ENCODE measurements around the gene ELFN2.
"Not testable (repeated sequence)": the region's sequence is repeated elsewhere in the genome, so short reads cannot be mapped to it uniquely, and the experiment has no call there.

Gene ELFN2

GRCh38 chr22:37329238-37330140 lies 97.8 kb downstream of the ELFN2 start:
- ChIA-PET CTCF (interaction anchor here (0.6 to 1.5 kb wide), 2 partner anchors 13 to 102 kb away, joined by 4 read pairs; no protein-coding TSS in a partner anchor), POLR2A (no interaction called here)
- no peak for TF ChIP-seq HDGF (IDR thresholded peaks at IDR 0.05; ENCODE audit: borderline replicate concordance)
- TF ChIP-seq, protein P1, sequence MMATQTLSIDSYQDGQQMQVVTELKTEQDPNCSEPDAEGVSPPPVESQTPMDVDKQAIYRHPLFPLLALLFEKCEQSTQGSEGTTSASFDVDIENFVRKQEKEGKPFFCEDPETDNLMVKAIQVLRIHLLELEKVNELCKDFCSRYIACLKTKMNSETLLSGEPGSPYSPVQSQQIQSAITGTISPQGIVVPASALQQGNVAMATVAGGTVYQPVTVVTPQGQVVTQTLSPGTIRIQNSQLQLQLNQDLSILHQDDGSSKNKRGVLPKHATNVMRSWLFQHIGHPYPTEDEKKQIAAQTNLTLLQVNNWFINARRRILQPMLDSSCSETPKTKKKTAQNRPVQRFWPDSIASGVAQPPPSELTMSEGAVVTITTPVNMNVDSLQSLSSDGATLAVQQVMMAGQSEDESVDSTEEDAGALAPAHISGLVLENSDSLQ (IDR thresholded peaks at IDR 0.05): no peak
- TF ChIP-seq NFRKB (IDR thresholded peaks at IDR 0.05): no peak
- TF ChIP-seq CTBP1 (IDR thresholded peaks at IDR 0.05; ENCODE audit: borderline replicate concordance): no peak
- TF ChIP-seq BHLHE40 (IDR thresholded peaks at IDR 0.05; ENCODE audit: borderline replicate concordance): no peak
- TF ChIP-seq TARDBP (IDR thresholded peaks at IDR 0.05): no peak
- TF ChIP-seq SP1 (IDR thresholded peaks at IDR 0.05): no peak
- TF ChIP-seq FOXM1 (IDR thresholded peaks at IDR 0.05; ENCODE audit: borderline replicate concordance): no peak
- no peak for TF ChIP-seq SUZ12 (IDR thresholded peaks at IDR 0.05)
- no peak for TF ChIP-seq ZNF384 (IDR thresholded peaks at IDR 0.05)
- no peak for TF ChIP-seq ELF4 (IDR thresholded peaks at IDR 0.05)
- TF ChIP-seq LEF1 (IDR thresholded peaks at IDR 0.05; ENCODE audit: borderline replicate concordance): no peak
- no peak for TF ChIP-seq FOXA1 (IDR thresholded peaks at IDR 0.05)
- no peak for DNase-seq (ENCODE audit: extremely low spot score)

DNA sequence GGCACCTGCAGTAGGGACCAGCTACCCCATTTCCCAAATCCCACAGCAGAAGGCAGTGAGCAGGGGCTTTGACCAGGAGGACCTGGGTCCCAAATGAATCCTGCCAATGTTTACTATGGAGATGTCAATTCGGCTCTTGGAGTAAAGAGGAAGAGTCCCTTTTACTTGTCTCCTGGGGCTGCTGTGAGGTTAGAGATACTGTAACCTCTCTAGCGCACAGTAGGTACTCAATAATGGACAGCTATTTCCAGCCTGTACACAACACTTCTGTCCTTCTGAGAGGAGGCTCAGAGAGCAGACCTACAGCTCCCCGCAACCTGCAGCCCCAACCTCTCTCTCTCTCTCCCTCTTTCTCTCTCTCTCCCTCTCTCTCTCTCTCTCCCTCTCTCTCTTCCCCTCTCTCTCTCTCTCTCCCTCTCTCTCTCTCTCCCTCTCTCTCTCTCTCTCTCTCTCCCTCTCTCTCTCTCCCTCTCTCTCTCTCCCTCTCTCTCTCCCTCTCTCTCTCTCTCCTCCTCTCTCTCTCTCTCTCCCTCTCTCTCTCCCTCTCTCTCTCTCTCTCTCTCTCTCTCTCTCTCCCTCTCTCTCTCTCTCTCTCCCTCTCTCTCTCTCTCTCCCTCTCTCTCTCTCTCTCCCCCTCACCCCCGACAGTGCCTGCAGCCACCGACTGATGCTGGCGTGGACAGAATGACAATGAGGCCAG lies 98.6 kb downstream of the ELFN2 start:
- POLR2A ChIA-PET; DNase-seq (ENCODE audit: extremely low spot score): not testable (repeated sequence)
- CTCF ChIA-PET: interaction anchor here (1.1 kb wide), 1 partner anchor 12 kb away, joined by 3 read pairs; no protein-coding TSS in a partner anchor

- no peak for TF ChIP-seq LEF1 (IDR thresholded peaks at IDR 0.05; ENCODE audit: borderline replicate concordance)
- no peak for DNase-seq (ENCODE audit: extremely low spot score)
- ChIA-PET CTCF (interaction anchor here (1.1 kb wide), 1 partner anchor 11 kb away, joined by 3 read pairs; no protein-coding TSS in a partner anchor), POLR2A (no interaction called here)
Measured at GRCh38 chr22:37328017-37328416, 99.3 kb downstream of the ELFN2 start.

- no peak for DNase-seq (ENCODE audit: extremely low spot score)
- TF ChIP-seq SUZ12 (IDR thresholded peaks at IDR 0.05) (no peak), ZNF384 (IDR thresholded peaks at IDR 0.05) (no peak), LEF1 (IDR thresholded peaks at IDR 0.05; ENCODE audit: borderline replicate concordance) (no peak), FOXA1 (IDR thresholded peaks at IDR 0.05) (no peak), ELF4 (IDR thresholded peaks at IDR 0.05) (no peak), L3MBTL2 (conservative IDR thresholded peaks at IDR 0.05) (no peak), ARNT (IDR thresholded peaks at IDR 0.05) (no peak), NFRKB (IDR thresholded peaks at IDR 0.05) (no peak), FOXM1 (IDR thresholded peaks at IDR 0.05; ENCODE audit: borderline replicate concordance) (no peak), SP1 (IDR thresholded peaks at IDR 0.05) (no peak), FOXK2 (IDR thresholded peaks at IDR 0.05) (no peak), CTBP1 (IDR thresholded peaks at IDR 0.05; ENCODE audit: borderline replicate concordance) (no peak), TARDBP (IDR thresholded peaks at IDR 0.05) (no peak), BHLHE40 (IDR thresholded peaks at IDR 0.05; ENCODE audit: borderline replicate concordance) (no peak)
- POLR2A ChIA-PET: no interaction called here
- CTCF ChIA-PET: no interaction called here
Measured at GRCh38 chr22:37326726-37327125, 100.6 kb downstream of the ELFN2 start.

GRCh38 chr22:37325039-37325395 lies 102.3 kb downstream of the ELFN2 start:
- CTCF ChIA-PET: no interaction called here
- DNase-seq (ENCODE audit: extremely low spot score): no peak
- no peak for TF ChIP-seq CTBP1 (IDR thresholded peaks at IDR 0.05; ENCODE audit: borderline replicate concordance)
- no peak for TF ChIP-seq L3MBTL2 (conservative IDR thresholded peaks at IDR 0.05)
- no peak for TF ChIP-seq HDGF (IDR thresholded peaks at IDR 0.05; ENCODE audit: borderline replicate concordance)
- TF ChIP-seq ELF4 (IDR thresholded peaks at IDR 0.05): no peak
- no peak for TF ChIP-seq SP1 (IDR thresholded peaks at IDR 0.05)
- TF ChIP-seq FOXM1 (IDR thresholded peaks at IDR 0.05; ENCODE audit: borderline replicate concordance): no peak
- TF ChIP-seq BHLHE40 (IDR thresholded peaks at IDR 0.05; ENCODE audit: borderline replicate concordance): no peak
- no peak for TF ChIP-seq LEF1 (IDR thresholded peaks at IDR 0.05; ENCODE audit: borderline replicate concordance)
- TF ChIP-seq ZNF384 (IDR thresholded peaks at IDR 0.05): no peak
- no peak for TF ChIP-seq FOXK2 (IDR thresholded peaks at IDR 0.05)
- TF ChIP-seq TARDBP (IDR thresholded peaks at IDR 0.05): no peak
- TF ChIP-seq, protein P1 (IDR thresholded peaks at IDR 0.05): no peak
- no peak for TF ChIP-seq FOXA1 (IDR thresholded peaks at IDR 0.05)
- no peak for TF ChIP-seq SUZ12 (IDR thresholded peaks at IDR 0.05)
- TF ChIP-seq NFRKB (IDR thresholded peaks at IDR 0.05): no peak
- TF ChIP-seq ARNT (IDR thresholded peaks at IDR 0.05): no peak
- POLR2A ChIA-PET: no interaction called here

DNA sequence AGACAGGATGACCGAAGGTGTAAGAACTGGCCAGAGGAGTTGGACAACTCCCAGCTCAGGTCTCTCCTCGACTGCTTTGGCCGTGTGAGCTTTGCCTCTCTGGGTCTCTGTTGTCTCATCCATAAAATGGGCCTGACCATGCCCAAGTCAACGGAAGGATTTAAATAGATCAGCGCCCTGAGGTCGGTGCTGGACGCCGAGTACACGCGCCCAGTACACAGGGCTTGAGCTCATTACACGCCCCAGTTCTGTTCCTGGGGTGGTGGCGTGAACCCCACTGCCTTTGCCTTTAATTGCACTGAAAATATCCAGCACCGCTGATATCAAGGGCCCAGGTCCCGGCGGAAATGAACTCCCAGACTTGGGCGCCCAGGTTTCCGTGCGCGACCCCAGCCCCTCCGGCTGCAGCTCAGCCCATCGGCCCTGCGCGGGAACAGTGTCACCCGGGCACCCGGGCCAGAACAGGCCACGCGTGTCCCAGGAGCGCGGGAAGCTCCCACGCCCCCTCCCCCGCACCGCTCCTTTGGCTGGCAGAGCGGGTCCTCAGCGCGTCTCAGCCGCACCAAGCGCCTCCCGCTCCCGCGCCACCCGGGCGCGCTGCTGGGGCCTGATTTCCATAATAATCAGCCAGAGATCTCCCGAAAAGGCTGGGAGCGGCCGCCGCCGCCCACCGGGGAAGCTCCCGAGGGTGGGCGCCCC lies 102.8 kb downstream of the ELFN2 start:
- no peak for TF ChIP-seq FOXK2 (IDR thresholded peaks at IDR 0.05)
- no peak for TF ChIP-seq LEF1 (IDR thresholded peaks at IDR 0.05; ENCODE audit: borderline replicate concordance)
- no peak for TF ChIP-seq HDGF (IDR thresholded peaks at IDR 0.05; ENCODE audit: borderline replicate concordance)
- TF ChIP-seq NFRKB (IDR thresholded peaks at IDR 0.05): no peak
- TF ChIP-seq, protein P1 (IDR thresholded peaks at IDR 0.05): no peak
- no peak for TF ChIP-seq L3MBTL2 (conservative IDR thresholded peaks at IDR 0.05)
- TF ChIP-seq ARNT (IDR thresholded peaks at IDR 0.05): no peak
- no peak for TF ChIP-seq SP1 (IDR thresholded peaks at IDR 0.05)
- TF ChIP-seq BHLHE40 (IDR thresholded peaks at IDR 0.05; ENCODE audit: borderline replicate concordance): no peak
- TF ChIP-seq FOXM1 (IDR thresholded peaks at IDR 0.05; ENCODE audit: borderline replicate concordance): no peak
- no peak for TF ChIP-seq ZNF384 (IDR thresholded peaks at IDR 0.05)
- no peak for TF ChIP-seq TARDBP (IDR thresholded peaks at IDR 0.05)
- no peak for TF ChIP-seq CTBP1 (IDR thresholded peaks at IDR 0.05; ENCODE audit: borderline replicate concordance)
- no peak for TF ChIP-seq ELF4 (IDR thresholded peaks at IDR 0.05)
- TF ChIP-seq SUZ12 (IDR thresholded peaks at IDR 0.05): no peak
- TF ChIP-seq FOXA1 (IDR thresholded peaks at IDR 0.05): no peak
- POLR2A ChIA-PET: no interaction called here
- CTCF ChIA-PET: no interaction called here
- no peak for DNase-seq (ENCODE audit: extremely low spot score)
